IMR-90 (cell line): ENCODE data around the gene USP25. TPM values are rescaled to one million over a fixed set of nuclear protein-coding genes. Genes with fewer than 3 reads are reported as not detected.

Experiments
- ATAC-seq: fragments of 200-7000 bp; cut with Tn5 transposase; 2 replicates; pipeline ENCODE4 v1.9.1; 2020; ENCODE audit warnings: low read depth, mild to moderate bottlenecking, moderate library complexity
- BruUV-seq: library from RNA; stranded (reverse); fragments of 400-500 nt; replicated peaks from 2 replicates; lab custom pipeline; 2021; lab: Mats Ljungman, UMichigan
- CTCF ChIA-PET: fragments of 300-600 bp; formaldehyde crosslinking; extraction: SDS; loops from one replicate; lab custom pipeline; 2021; ENCODE audit warnings: antibody characterized with exemption; lab: Yijun Ruan, JAX
- POLR2A ChIA-PET: fragments of 300-600 bp; sonication (Branson Sonifier 250); formaldehyde crosslinking; loops from one replicate; lab custom pipeline; 2022; ENCODE audit warnings: antibody characterized with exemption; ENCODE audit not compliant: unreplicated experiment; lab: Charles Lee
- DNase-seq: peaks from one replicate; pipeline ENCODE4 v3.0.0; 2013
- H2AFZ ChIP-seq: replicated peaks from 2 replicates; pipeline ENCODE3; 2013; ENCODE audit warnings: low read length, mild to moderate bottlenecking; ENCODE audit not compliant: poor library complexity
- H2AK5ac ChIP-seq: 2 replicates; pipeline ENCODE4 v1.6.1; 2013; ENCODE audit warnings: low read depth, low read length, inconsistent platforms
- H2AK9ac ChIP-seq: replicated peaks from 2 replicates; pipeline ENCODE3; 2013; ENCODE audit warnings: mild to moderate bottlenecking, low read depth, low read length, moderate library complexity; ENCODE audit not compliant: poor library complexity
- H2BK120ac ChIP-seq: 2 replicates; pipeline ENCODE4 v1.6.1; 2013; ENCODE audit warnings: low read depth, low read length, inconsistent platforms
- H2BK15ac ChIP-seq: 3 replicates; pipeline ENCODE4 v1.6.1; 2013; ENCODE audit warnings: low read depth, low read length, inconsistent platforms
- H2BK20ac ChIP-seq: 2 replicates; pipeline ENCODE4 v1.6.1; 2013; ENCODE audit warnings: low read depth, mild to moderate bottlenecking, inconsistent platforms, low read length, moderate library complexity
- H2BK5ac ChIP-seq: 2 replicates; pipeline ENCODE4 v1.6.1; 2013; ENCODE audit warnings: mild to moderate bottlenecking, low read depth, low read length, inconsistent platforms; ENCODE audit not compliant: poor library complexity, severe bottlenecking
- H3K14ac ChIP-seq: replicated peaks from 2 replicates; pipeline ENCODE4 v1.6.1; 2013; ENCODE audit warnings: low read depth, low read length, inconsistent platforms
- H3K18ac ChIP-seq: 2 replicates; pipeline ENCODE4 v1.6.1; 2013; ENCODE audit warnings: low read depth, low read length, control low read depth
- H3K23ac ChIP-seq: 2 replicates; pipeline ENCODE4 v1.6.1; 2013; ENCODE audit warnings: low read depth, low read length, inconsistent platforms
- H3K27ac ChIP-seq: 2 replicates; pipeline ENCODE4 v1.5.1; 2013; ENCODE audit warnings: mild to moderate bottlenecking, control low read depth, low read length; ENCODE audit not compliant: insufficient read depth
- H3K27me3 ChIP-seq: 2 replicates; pipeline ENCODE4 v1.6.1; 2013; ENCODE audit warnings: low read length; ENCODE audit not compliant: control insufficient read depth, insufficient read depth
- H3K36me3 ChIP-seq: 2 replicates; pipeline ENCODE4 v1.6.1; 2013; ENCODE audit warnings: low read length, mixed read lengths; ENCODE audit not compliant: control insufficient read depth, insufficient read depth
- H3K4ac ChIP-seq: 2 replicates; pipeline ENCODE4 v1.6.1; 2013; ENCODE audit warnings: low read depth, low read length, inconsistent platforms
- H3K4me1 ChIP-seq: 2 replicates; pipeline ENCODE4 v1.6.1; 2013; ENCODE audit warnings: low read length, mixed read lengths; ENCODE audit not compliant: control insufficient read depth, insufficient read depth
- H3K4me2 ChIP-seq: 2 replicates; pipeline ENCODE4 v1.6.1; 2013; ENCODE audit warnings: low read depth, mild to moderate bottlenecking, control low read depth, low read length, moderate library complexity
- H3K4me3 ChIP-seq: 2 replicates; pipeline ENCODE4 v1.5.1; 2013; ENCODE audit warnings: low read depth, mild to moderate bottlenecking, control low read depth, low read length, moderate library complexity; ENCODE audit not compliant: insufficient read depth
- H3K56ac ChIP-seq: 2 replicates; pipeline ENCODE4 v1.6.1; 2013; ENCODE audit warnings: low read length, inconsistent platforms; ENCODE audit not compliant: insufficient read depth; ENCODE audit errors: extremely low read depth
- H3K79me1 ChIP-seq, 2 experiments: 2 replicates each; pipeline ENCODE4 v1.6.1; 2013; ENCODE audit warnings: low read length in 2 of 2, inconsistent platforms in 1 of 2, low read depth in 1 of 2
- H3K9ac ChIP-seq: 2 replicates; pipeline ENCODE4 v1.6.1; 2013; ENCODE audit warnings: low read depth, low read length, control low read depth
- H3K9me1 ChIP-seq: 2 replicates; pipeline ENCODE4 v1.6.1; 2013; ENCODE audit warnings: low read length, inconsistent platforms; ENCODE audit not compliant: insufficient read depth
- H3K9me3 ChIP-seq: 2 replicates; pipeline ENCODE4 v1.6.1; 2013; ENCODE audit warnings: low read length; ENCODE audit not compliant: control insufficient read depth, insufficient read depth
- H4K20me1 ChIP-seq: 2 replicates; pipeline ENCODE4 v1.6.1; 2013; ENCODE audit warnings: low read length, inconsistent platforms; ENCODE audit not compliant: insufficient read depth
- H4K5ac ChIP-seq: 2 replicates; pipeline ENCODE4 v1.6.1; 2013; ENCODE audit warnings: mild to moderate bottlenecking, low read depth, low read length, control low read depth
- H4K8ac ChIP-seq, 2 experiments: 2 replicates each; pipeline ENCODE4 v1.6.1; 2013; ENCODE audit warnings: low read depth in 2 of 2, low read length in 2 of 2, control low read depth in 1 of 2, inconsistent platforms in 1 of 2
- H4K91ac ChIP-seq: 2 replicates; pipeline ENCODE4 v1.6.1; 2013; ENCODE audit warnings: low read depth, low read length, inconsistent platforms; ENCODE audit not compliant: insufficient read depth
- BHLHE40 ChIP-seq: fragments of 150-350 bp; IDR thresholded peaks from 2 replicates; pipeline ENCODE4 v1.6.1; 2016; ENCODE audit warnings: mild to moderate bottlenecking, low read depth, low read length
- CEBPB ChIP-seq: IDR thresholded peaks from 2 replicates; pipeline ENCODE4 v1.6.1; 2012; ENCODE audit warnings: low read depth, low read length, improper control_type of control experiment
- CHD1 ChIP-seq: IDR thresholded peaks from 2 replicates; pipeline ENCODE4 v1.6.1; 2012; ENCODE audit warnings: low read depth, low read length, improper control_type of control experiment
- CTCF ChIP-seq: conservative IDR thresholded peaks from 2 replicates; pipeline ENCODE4 v1.5.1; 2012; ENCODE audit warnings: mild to moderate bottlenecking, low read depth, low read length, improper control_type of control experiment
- FOS ChIP-seq: fragments of 150-350 bp; IDR thresholded peaks from 2 replicates; pipeline ENCODE4 v1.6.1; 2016; ENCODE audit warnings: low read depth, low read length
- MAFK ChIP-seq: IDR thresholded peaks from 2 replicates; pipeline ENCODE4 v1.6.1; 2012; ENCODE audit warnings: low read depth, low read length, improper control_type of control experiment
- MAZ ChIP-seq: IDR thresholded peaks from 2 replicates; pipeline ENCODE4 v1.6.1; 2012; ENCODE audit warnings: low read depth, mild to moderate bottlenecking, low read length, improper control_type of control experiment, moderate library complexity, borderline replicate concordance
- MXI1 ChIP-seq: IDR thresholded peaks from 2 replicates; pipeline ENCODE4 v1.6.1; 2012; ENCODE audit warnings: low read depth, mild to moderate bottlenecking, low read length, moderate library complexity, borderline replicate concordance
- NFE2L2 ChIP-seq: fragments of 150-350 bp; IDR thresholded peaks from 2 replicates; pipeline ENCODE4 v1.6.1; 2016; ENCODE audit warnings: low read depth, mild to moderate bottlenecking, low read length
- POLR2A ChIP-seq: IDR thresholded peaks from 2 replicates; pipeline ENCODE4 v1.6.1; 2012; ENCODE audit warnings: mild to moderate bottlenecking, low read depth, low read length
- RAD21 ChIP-seq: IDR thresholded peaks from 2 replicates; pipeline ENCODE4 v1.6.1; 2012; ENCODE audit warnings: low read length, improper control_type of control experiment
- RCOR1 ChIP-seq: IDR thresholded peaks from 2 replicates; pipeline ENCODE4 v1.6.1; 2012; ENCODE audit warnings: mild to moderate bottlenecking, low read length, improper control_type of control experiment; ENCODE audit not compliant: insufficient replicate concordance
- RFX5 ChIP-seq: IDR thresholded peaks from 2 replicates; pipeline ENCODE4 v1.8.0; 2012; ENCODE audit warnings: low read depth, mild to moderate bottlenecking, low read length, moderate library complexity
- SMC3 ChIP-seq: fragments of 150-350 bp; IDR thresholded peaks from 2 replicates; pipeline ENCODE4 v1.6.1; 2016; ENCODE audit warnings: low read depth, mild to moderate bottlenecking, antibody characterized with exemption, low read length, moderate library complexity
- USF2 ChIP-seq: fragments of 150-350 bp; IDR thresholded peaks from 2 replicates; pipeline ENCODE4 v1.6.1; 2017; ENCODE audit warnings: mild to moderate bottlenecking, antibody characterized with exemption, low read length, low read depth
- WGBS, 2 experiments: methylation state at CpG; one replicate each; pipeline versions ENCODE4 v1.1.5 to v1.1.7; 2013; ENCODE audit warnings: missing lambda C conversion rate in 2 of 2; ENCODE audit not compliant: insufficient read length in 1 of 2; ENCODE audit errors: extremely low coverage in 2 of 2; 5-methylcytosine and 5-hydroxymethylcytosine counted together
- dilution Hi-C: fragments of 300-500 bp; cut with HindIII; formaldehyde crosslinking; loops from one replicate; pipeline ENCODE4 v1.14.3; 2018; ENCODE audit warnings: low sequenced_read_pairs; ENCODE audit not compliant: unreplicated experiment
- in situ Hi-C: fragments of 300-500 bp; cut with MboI; formaldehyde crosslinking; loops from 3 replicates; pipeline ENCODE4 v1.14.3; 2019; ENCODE audit warnings: low sequenced_read_pairs, inconsistent platforms, mixed read lengths
- intact Hi-C: fragments of 100-400 bp; cut with micrococcal nuclease; formaldehyde crosslinking; loops from 2 replicates; pipeline ENCODE4 v1.10.0; 2022
- polyA plus RNA-seq, 3 experiments: library from polyadenylated mRNA; depleted of rRNA; stranded (reverse); fragments of >200 nt; gene quantifications; 2 replicates each; pipeline ENCODE4 v1.2.3, GENCODE V29; 2012; ENCODE audit warnings: low replicate concordance in 1 of 3
- total RNA-seq: library from RNA; depleted of rRNA; stranded (reverse); fragments of >200 nt; gene quantifications from 2 replicates; pipeline ENCODE4 v1.2.3, GENCODE V29; 2012
- TF ChIP-seq, protein P1 (sequence below): fragments of 150-350 bp; IDR thresholded peaks from 2 replicates; pipeline ENCODE4 v1.6.1; 2016; ENCODE audit warnings: low read depth, mild to moderate bottlenecking, low read length, moderate library complexity, borderline replicate concordance

The USP25 gene
- total and polyA plus RNA-seq, 2 of the 4 experiments (the other 2 are of a cell fraction) = 9.3 to 23.3 TPM

- H3K14ac ChIP-seq = no peak overlapping the region
- H4K20me1 ChIP-seq = no peaks in the 10 kb centered on the region
- WGBS, 2 experiments = 90% methylated on average over 3 of the region's 4 CpGs; no CpG with 5 or more reads in 1 of the 2 experiments
- no peaks in the 10 kb centered on the region for H3K27me3 ChIP-seq
- H3K4me3 ChIP-seq = no peak overlapping the region
- no peak overlapping the region for H4K8ac ChIP-seq
- H3K27ac ChIP-seq = no peak overlapping the region
- H3K18ac ChIP-seq = no peak overlapping the region
- DNase-seq (no peak), ATAC-seq (no peak)
- no peak overlapping the region for H3K4me2 ChIP-seq
- no peak overlapping the region for H2AK9ac ChIP-seq
- no peak overlapping the region for H3K23ac ChIP-seq
- H2BK20ac ChIP-seq = no peak overlapping the region
- no peak overlapping the region for H2BK5ac ChIP-seq
- POLR2A ChIA-PET = no interaction called here
- H3K4me1 ChIP-seq = peaks cover 2% of the 10 kb centered on the region; the same call in 1 of the 2 replicates
- no peak overlapping the region for H2AK5ac ChIP-seq
- no peaks in the 10 kb centered on the region for H3K36me3 ChIP-seq
- dilution Hi-C loops = no loop called here
- no peak overlapping the region for H4K91ac ChIP-seq
- H4K5ac ChIP-seq = no peak overlapping the region
- in situ Hi-C loops = no loop called here
- no peak overlapping the region for H3K4ac ChIP-seq
- BruUV-seq = no TSS peak
- H3K9ac ChIP-seq = no peak overlapping the region
- no peak overlapping the region for H2BK15ac ChIP-seq
- no peaks in the 10 kb centered on the region for H3K9me3 ChIP-seq
- intact Hi-C loops = loop anchor here (10.0 kb wide), 1 partner anchor 188 kb away; no protein-coding TSS in a partner anchor
- H3K56ac ChIP-seq = no peak overlapping the region
- H2AFZ ChIP-seq = no peak overlapping the region
- no peak for TF ChIP-seq USF2
- TF ChIP-seq FOS = no peak
- no peak for TF ChIP-seq CEBPB
- TF ChIP-seq BHLHE40 = no peak
- no peak for TF ChIP-seq POLR2A
- no peak for TF ChIP-seq CHD1
- TF ChIP-seq CTCF = no peak
- no peak for TF ChIP-seq RAD21
- TF ChIP-seq NFE2L2 = no peak
- TF ChIP-seq RCOR1 = no peak
- TF ChIP-seq RFX5 = no peak
- no peak for TF ChIP-seq SMC3
- TF ChIP-seq MAFK = no peak
- no peak for TF ChIP-seq MAZ
- TF ChIP-seq, protein P1, sequence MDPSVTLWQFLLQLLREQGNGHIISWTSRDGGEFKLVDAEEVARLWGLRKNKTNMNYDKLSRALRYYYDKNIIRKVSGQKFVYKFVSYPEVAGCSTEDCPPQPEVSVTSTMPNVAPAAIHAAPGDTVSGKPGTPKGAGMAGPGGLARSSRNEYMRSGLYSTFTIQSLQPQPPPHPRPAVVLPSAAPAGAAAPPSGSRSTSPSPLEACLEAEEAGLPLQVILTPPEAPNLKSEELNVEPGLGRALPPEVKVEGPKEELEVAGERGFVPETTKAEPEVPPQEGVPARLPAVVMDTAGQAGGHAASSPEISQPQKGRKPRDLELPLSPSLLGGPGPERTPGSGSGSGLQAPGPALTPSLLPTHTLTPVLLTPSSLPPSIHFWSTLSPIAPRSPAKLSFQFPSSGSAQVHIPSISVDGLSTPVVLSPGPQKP = no peak
- TF ChIP-seq MXI1 = no peak
- H3K79me1 ChIP-seq = no peaks in the 10 kb centered on the region
- H3K9me1 ChIP-seq = no peaks in the 10 kb centered on the region
- CTCF ChIA-PET = no interaction called here
- no peak overlapping the region for H2BK120ac ChIP-seq
Measured at GRCh38 chr21:15896501-15896900, 166.7 kb downstream of the USP25 start.
